ENCODE measurements around the gene FAT4. TPM values are rescaled to one million over a fixed set of nuclear protein-coding genes. Genes with fewer than 3 reads are reported as not detected.
A peak's percentile ranks its signal among the peaks of the same experiment; 100 is the strongest.

Gene FAT4
- total RNA-seq, 1 experiment from 2014 or later, result 33.6 TPM

- Histone ChIP-seq H3K27ac (ENCODE audit: low read depth, low read length, poor library complexity, severe bottlenecking) (peak overlapping the region; percentile 84), H3K4me3 (ENCODE audit: low read depth, low read length, poor library complexity, severe bottlenecking) (peak overlapping the region; percentile 85), H3K36me3 (ENCODE audit: insufficient read depth, low read length, poor library complexity, severe bottlenecking) (peaks cover 28% of the 10 kb centered on the region), H3K27me3 (replicated peaks; ENCODE audit: insufficient read depth, low read depth, low read length, poor library complexity) (no peaks in the 10 kb centered on the region), H3K4me1 (ENCODE audit: insufficient read depth, low read length, poor library complexity, severe bottlenecking) (peaks cover 25% of the 10 kb centered on the region), H3K9me3 (ENCODE audit: low read depth, low read length, poor library complexity, severe bottlenecking) (no peaks in the 10 kb centered on the region)
- peak; percentile 73 for DNase-seq (ENCODE audit: low spot score)
- no TSS peak for BruUV-seq (replicated peaks)
- ChIA-PET CTCF (no interaction called here), POLR2A (ENCODE audit: low non-redundant PET) (no interaction called here)
- TF ChIP-seq EZH2 (IDR thresholded peaks at IDR 0.05; ENCODE audit: borderline replicate concordance, low read depth, low read length, poor library complexity, severe bottlenecking) (no peak), CTCF (conservative IDR thresholded peaks at IDR 0.05; ENCODE audit: low read depth, low read length) (peak; percentile 38; the same call in 1 of the 2 replicates)
- intact Hi-C loops (cut with micrococcal nuclease; ENCODE audit: unreplicated experiment), result loop anchor here (5.0 kb wide), 2 partner anchors 512 to 1642 kb away; no protein-coding TSS in a partner anchor
Measured at GRCh38 chr4:125315576-125316400, 1.0 kb downstream of the FAT4 start.

- H3K4me1 ChIP-seq (ENCODE audit: insufficient read depth, low read length, poor library complexity, severe bottlenecking), result peaks cover 30% of the 10 kb centered on the region
- ChIA-PET POLR2A (ENCODE audit: low non-redundant PET) (no interaction called here), CTCF (no interaction called here)
- no TSS peak for BruUV-seq (replicated peaks)
- H3K27ac ChIP-seq (ENCODE audit: low read depth, low read length, poor library complexity, severe bottlenecking), result peak overlapping the region; percentile 84
- H3K36me3 ChIP-seq (ENCODE audit: insufficient read depth, low read length, poor library complexity, severe bottlenecking), result peaks cover 34% of the 10 kb centered on the region
- H3K4me3 ChIP-seq (ENCODE audit: low read depth, low read length, poor library complexity, severe bottlenecking), result peak overlapping the region; percentile 85
- intact Hi-C loops (cut with micrococcal nuclease; ENCODE audit: unreplicated experiment), result loop anchor here (5.0 kb wide), 2 partner anchors 511 to 1641 kb away; no protein-coding TSS in a partner anchor
- H3K9me3 ChIP-seq (ENCODE audit: low read depth, low read length, poor library complexity, severe bottlenecking), result no peaks in the 10 kb centered on the region
- no peak for TF ChIP-seq EZH2 (IDR thresholded peaks at IDR 0.05; ENCODE audit: borderline replicate concordance, low read depth, low read length, poor library complexity, severe bottlenecking)
- no peak for TF ChIP-seq CTCF (conservative IDR thresholded peaks at IDR 0.05; ENCODE audit: low read depth, low read length)
- H3K27me3 ChIP-seq (replicated peaks; ENCODE audit: insufficient read depth, low read depth, low read length, poor library complexity), result no peaks in the 10 kb centered on the region
- peak; percentile 47 for DNase-seq (ENCODE audit: low spot score)
Measured at GRCh38 chr4:125316401-125316790, 1.6 kb downstream of the FAT4 start.

GRCh38 chr4:125316791-125317524, 2.2 kb downstream of the FAT4 start:
- POLR2A ChIA-PET (ENCODE audit: low non-redundant PET), result no interaction called here
- CTCF ChIA-PET, result no interaction called here
- BruUV-seq (replicated peaks), result no TSS peak

More at GRCh38 chr4:125316791-125317524, 2.2 kb downstream of the FAT4 start:
- H3K36me3 ChIP-seq (ENCODE audit: insufficient read depth, low read length, poor library complexity, severe bottlenecking), result peaks cover 37% of the 10 kb centered on the region
- no peak overlapping the region for H3K27ac ChIP-seq (ENCODE audit: low read depth, low read length, poor library complexity, severe bottlenecking)
- H3K9me3 ChIP-seq (ENCODE audit: low read depth, low read length, poor library complexity, severe bottlenecking), result no peaks in the 10 kb centered on the region
- peaks cover 36% of the 10 kb centered on the region for H3K4me1 ChIP-seq (ENCODE audit: insufficient read depth, low read length, poor library complexity, severe bottlenecking)
- H3K4me3 ChIP-seq (ENCODE audit: low read depth, low read length, poor library complexity, severe bottlenecking), result peak overlapping the region; percentile 85
- no peaks in the 10 kb centered on the region for H3K27me3 ChIP-seq (replicated peaks; ENCODE audit: insufficient read depth, low read depth, low read length, poor library complexity)
- TF ChIP-seq EZH2 (IDR thresholded peaks at IDR 0.05; ENCODE audit: borderline replicate concordance, low read depth, low read length, poor library complexity, severe bottlenecking), result no peak
- no peak for TF ChIP-seq CTCF (conservative IDR thresholded peaks at IDR 0.05; ENCODE audit: low read depth, low read length)
- intact Hi-C loops (cut with micrococcal nuclease; ENCODE audit: unreplicated experiment), result loop anchor here (5.0 kb wide), 2 partner anchors 510 to 1640 kb away; no protein-coding TSS in a partner anchor
- DNase-seq (ENCODE audit: low spot score), result peak; percentile 37

Measured in A673 (cell line).